Gastrocnemius medialis (tissue), 4 donors: ENCODE measurements around the gene PRMT7.

Experiments used
- CTCF ChIP-seq, 5 experiments: fragments of 450-650 bp in 3 of 5; fragments of 200-600 bp in 2 of 5; sonication (generic) in 2 of 5; IDR thresholded peaks in 4 of 5; conservative IDR thresholded peaks in 1 of 5; 1 replicate in 4 of 5; 2 replicates in 1 of 5; pipeline ENCODE4 v1.5.1; 2016 to 2019; ENCODE audit warnings: antibody characterized with exemption in 5 of 5, mild to moderate bottlenecking in 3 of 5, moderate library complexity in 3 of 5
- POLR2A ChIP-seq, 2 donors: fragments of 450-650 bp; IDR thresholded peaks; one replicate each; pipeline ENCODE4 v1.6.1; 2017; ENCODE audit warnings: antibody characterized with exemption in 2 of 2, mild to moderate bottlenecking in 2 of 2, moderate library complexity in 2 of 2

DNA sequence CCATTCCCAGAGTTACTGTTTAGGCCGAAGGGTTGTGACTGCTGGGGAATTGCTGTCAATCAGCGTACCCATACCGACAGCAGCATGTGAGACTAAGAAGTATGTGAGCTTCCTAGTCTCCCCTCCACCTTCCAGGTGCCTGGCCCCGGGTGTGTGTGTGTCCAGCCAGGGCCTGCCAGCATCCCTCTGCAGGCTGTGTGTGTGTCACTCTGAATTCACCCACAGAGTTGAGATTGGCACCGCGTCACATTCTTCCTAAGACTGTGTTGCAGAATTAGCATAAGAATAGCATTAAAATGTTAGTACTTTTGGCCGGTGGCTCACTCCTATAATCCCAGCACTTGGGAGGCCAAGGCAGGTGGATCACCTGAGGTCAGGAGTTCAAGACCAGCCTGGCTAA lies 31.8 kb downstream of the PRMT7 start:
- TF ChIP-seq CTCF (IDR thresholded peaks at IDR 0.05 in 4 of 5, conservative IDR thresholded peaks at IDR 0.05 in 1 of 5) (no peak), POLR2A (IDR thresholded peaks at IDR 0.05) (no peak)
